NB4 (cell line): ENCODE results near the gene IFNL2.

Experiments used
- CTCF ChIP-seq: IDR thresholded peaks from one replicate; pipeline ENCODE4 v1.5.1; 2012; ENCODE audit warnings: low read depth, low read length
- MYC ChIP-seq: IDR thresholded peaks from 2 replicates; pipeline ENCODE4 v1.6.1; 2011; ENCODE audit warnings: low read depth, low read length
- POLR2A ChIP-seq: IDR thresholded peaks from 2 replicates; pipeline ENCODE4 v1.6.1; 2011; ENCODE audit warnings: mild to moderate bottlenecking; ENCODE audit not compliant: insufficient read length; ENCODE audit errors: extremely low read depth

GRCh38 chr19:39315933-39316332 lies 47.7 kb downstream of the IFNL2 start:
- TF ChIP-seq CTCF (no peak), POLR2A (no peak), MYC (no peak)
